IMR-90 (cell line): Measurements from ENCODE around the gene CHRNG. TPM values are rescaled to one million over a fixed set of nuclear protein-coding genes. Genes with fewer than 3 reads are reported as not detected.

Source experiments
- ATAC-seq: fragments of 200-7000 bp; cut with Tn5 transposase; 2 replicates; pipeline ENCODE4 v1.9.1; 2020; ENCODE audit warnings: low read depth, mild to moderate bottlenecking, moderate library complexity
- BruUV-seq: library from RNA; stranded (reverse); fragments of 400-500 nt; replicated peaks from 2 replicates; lab custom pipeline; 2021; lab: Mats Ljungman, UMichigan
- CTCF ChIA-PET: fragments of 300-600 bp; formaldehyde crosslinking; extraction: SDS; loops from one replicate; lab custom pipeline; 2021; ENCODE audit warnings: antibody characterized with exemption; lab: Yijun Ruan, JAX
- POLR2A ChIA-PET: fragments of 300-600 bp; sonication (Branson Sonifier 250); formaldehyde crosslinking; loops from one replicate; lab custom pipeline; 2022; ENCODE audit warnings: antibody characterized with exemption; ENCODE audit not compliant: unreplicated experiment; lab: Charles Lee
- DNase-seq: peaks from one replicate; pipeline ENCODE4 v3.0.0; 2013
- H2AFZ ChIP-seq: replicated peaks from 2 replicates; pipeline ENCODE3; 2013; ENCODE audit warnings: low read length, mild to moderate bottlenecking; ENCODE audit not compliant: poor library complexity
- H2AK5ac ChIP-seq: 2 replicates; pipeline ENCODE4 v1.6.1; 2013; ENCODE audit warnings: low read depth, low read length, inconsistent platforms
- H2AK9ac ChIP-seq: replicated peaks from 2 replicates; pipeline ENCODE3; 2013; ENCODE audit warnings: mild to moderate bottlenecking, low read depth, low read length, moderate library complexity; ENCODE audit not compliant: poor library complexity
- H2BK120ac ChIP-seq: 2 replicates; pipeline ENCODE4 v1.6.1; 2013; ENCODE audit warnings: low read depth, low read length, inconsistent platforms
- H2BK15ac ChIP-seq: 3 replicates; pipeline ENCODE4 v1.6.1; 2013; ENCODE audit warnings: low read depth, low read length, inconsistent platforms
- H2BK20ac ChIP-seq: 2 replicates; pipeline ENCODE4 v1.6.1; 2013; ENCODE audit warnings: low read depth, mild to moderate bottlenecking, inconsistent platforms, low read length, moderate library complexity
- H2BK5ac ChIP-seq: 2 replicates; pipeline ENCODE4 v1.6.1; 2013; ENCODE audit warnings: mild to moderate bottlenecking, low read depth, low read length, inconsistent platforms; ENCODE audit not compliant: poor library complexity, severe bottlenecking
- H3K14ac ChIP-seq: replicated peaks from 2 replicates; pipeline ENCODE4 v1.6.1; 2013; ENCODE audit warnings: low read depth, low read length, inconsistent platforms
- H3K18ac ChIP-seq: 2 replicates; pipeline ENCODE4 v1.6.1; 2013; ENCODE audit warnings: low read depth, low read length, control low read depth
- H3K23ac ChIP-seq: 2 replicates; pipeline ENCODE4 v1.6.1; 2013; ENCODE audit warnings: low read depth, low read length, inconsistent platforms
- H3K27ac ChIP-seq: 2 replicates; pipeline ENCODE4 v1.5.1; 2013; ENCODE audit warnings: mild to moderate bottlenecking, control low read depth, low read length; ENCODE audit not compliant: insufficient read depth
- H3K27me3 ChIP-seq: 2 replicates; pipeline ENCODE4 v1.6.1; 2013; ENCODE audit warnings: low read length; ENCODE audit not compliant: control insufficient read depth, insufficient read depth
- H3K36me3 ChIP-seq: 2 replicates; pipeline ENCODE4 v1.6.1; 2013; ENCODE audit warnings: low read length, mixed read lengths; ENCODE audit not compliant: control insufficient read depth, insufficient read depth
- H3K4ac ChIP-seq: 2 replicates; pipeline ENCODE4 v1.6.1; 2013; ENCODE audit warnings: low read depth, low read length, inconsistent platforms
- H3K4me1 ChIP-seq: 2 replicates; pipeline ENCODE4 v1.6.1; 2013; ENCODE audit warnings: low read length, mixed read lengths; ENCODE audit not compliant: control insufficient read depth, insufficient read depth
- H3K4me2 ChIP-seq: 2 replicates; pipeline ENCODE4 v1.6.1; 2013; ENCODE audit warnings: low read depth, mild to moderate bottlenecking, control low read depth, low read length, moderate library complexity
- H3K4me3 ChIP-seq: 2 replicates; pipeline ENCODE4 v1.5.1; 2013; ENCODE audit warnings: low read depth, mild to moderate bottlenecking, control low read depth, low read length, moderate library complexity; ENCODE audit not compliant: insufficient read depth
- H3K56ac ChIP-seq: 2 replicates; pipeline ENCODE4 v1.6.1; 2013; ENCODE audit warnings: low read length, inconsistent platforms; ENCODE audit not compliant: insufficient read depth; ENCODE audit errors: extremely low read depth
- H3K79me1 ChIP-seq, 2 experiments: 2 replicates each; pipeline ENCODE4 v1.6.1; 2013; ENCODE audit warnings: low read length in 2 of 2, inconsistent platforms in 1 of 2, low read depth in 1 of 2
- H3K9ac ChIP-seq: 2 replicates; pipeline ENCODE4 v1.6.1; 2013; ENCODE audit warnings: low read depth, low read length, control low read depth
- H3K9me1 ChIP-seq: 2 replicates; pipeline ENCODE4 v1.6.1; 2013; ENCODE audit warnings: low read length, inconsistent platforms; ENCODE audit not compliant: insufficient read depth
- H3K9me3 ChIP-seq: 2 replicates; pipeline ENCODE4 v1.6.1; 2013; ENCODE audit warnings: low read length; ENCODE audit not compliant: control insufficient read depth, insufficient read depth
- H4K20me1 ChIP-seq: 2 replicates; pipeline ENCODE4 v1.6.1; 2013; ENCODE audit warnings: low read length, inconsistent platforms; ENCODE audit not compliant: insufficient read depth
- H4K5ac ChIP-seq: 2 replicates; pipeline ENCODE4 v1.6.1; 2013; ENCODE audit warnings: mild to moderate bottlenecking, low read depth, low read length, control low read depth
- H4K8ac ChIP-seq, 2 experiments: 2 replicates each; pipeline ENCODE4 v1.6.1; 2013; ENCODE audit warnings: low read depth in 2 of 2, low read length in 2 of 2, control low read depth in 1 of 2, inconsistent platforms in 1 of 2
- H4K91ac ChIP-seq: 2 replicates; pipeline ENCODE4 v1.6.1; 2013; ENCODE audit warnings: low read depth, low read length, inconsistent platforms; ENCODE audit not compliant: insufficient read depth
- BHLHE40 ChIP-seq: fragments of 150-350 bp; IDR thresholded peaks from 2 replicates; pipeline ENCODE4 v1.6.1; 2016; ENCODE audit warnings: mild to moderate bottlenecking, low read depth, low read length
- CEBPB ChIP-seq: IDR thresholded peaks from 2 replicates; pipeline ENCODE4 v1.6.1; 2012; ENCODE audit warnings: low read depth, low read length, improper control_type of control experiment
- CHD1 ChIP-seq: IDR thresholded peaks from 2 replicates; pipeline ENCODE4 v1.6.1; 2012; ENCODE audit warnings: low read depth, low read length, improper control_type of control experiment
- CTCF ChIP-seq: conservative IDR thresholded peaks from 2 replicates; pipeline ENCODE4 v1.5.1; 2012; ENCODE audit warnings: mild to moderate bottlenecking, low read depth, low read length, improper control_type of control experiment
- FOS ChIP-seq: fragments of 150-350 bp; IDR thresholded peaks from 2 replicates; pipeline ENCODE4 v1.6.1; 2016; ENCODE audit warnings: low read depth, low read length
- MAFK ChIP-seq: IDR thresholded peaks from 2 replicates; pipeline ENCODE4 v1.6.1; 2012; ENCODE audit warnings: low read depth, low read length, improper control_type of control experiment
- MAZ ChIP-seq: IDR thresholded peaks from 2 replicates; pipeline ENCODE4 v1.6.1; 2012; ENCODE audit warnings: low read depth, mild to moderate bottlenecking, low read length, improper control_type of control experiment, moderate library complexity, borderline replicate concordance
- MXI1 ChIP-seq: IDR thresholded peaks from 2 replicates; pipeline ENCODE4 v1.6.1; 2012; ENCODE audit warnings: low read depth, mild to moderate bottlenecking, low read length, moderate library complexity, borderline replicate concordance
- NFE2L2 ChIP-seq: fragments of 150-350 bp; IDR thresholded peaks from 2 replicates; pipeline ENCODE4 v1.6.1; 2016; ENCODE audit warnings: low read depth, mild to moderate bottlenecking, low read length
- POLR2A ChIP-seq: IDR thresholded peaks from 2 replicates; pipeline ENCODE4 v1.6.1; 2012; ENCODE audit warnings: mild to moderate bottlenecking, low read depth, low read length
- RAD21 ChIP-seq: IDR thresholded peaks from 2 replicates; pipeline ENCODE4 v1.6.1; 2012; ENCODE audit warnings: low read length, improper control_type of control experiment
- WGBS, 2 experiments: methylation state at CpG; one replicate each; pipeline versions ENCODE4 v1.1.5 to v1.1.7; 2013; ENCODE audit warnings: missing lambda C conversion rate in 2 of 2; ENCODE audit not compliant: insufficient read length in 1 of 2; ENCODE audit errors: extremely low coverage in 2 of 2; 5-methylcytosine and 5-hydroxymethylcytosine counted together
- dilution Hi-C: fragments of 300-500 bp; cut with HindIII; formaldehyde crosslinking; loops from one replicate; pipeline ENCODE4 v1.14.3; 2018; ENCODE audit warnings: low sequenced_read_pairs; ENCODE audit not compliant: unreplicated experiment
- in situ Hi-C: fragments of 300-500 bp; cut with MboI; formaldehyde crosslinking; loops from 3 replicates; pipeline ENCODE4 v1.14.3; 2019; ENCODE audit warnings: low sequenced_read_pairs, inconsistent platforms, mixed read lengths
- intact Hi-C: fragments of 100-400 bp; cut with micrococcal nuclease; formaldehyde crosslinking; loops from 2 replicates; pipeline ENCODE4 v1.10.0; 2022
- polyA plus RNA-seq, 3 experiments: library from polyadenylated mRNA; depleted of rRNA; stranded (reverse); fragments of >200 nt; gene quantifications; 2 replicates each; pipeline ENCODE4 v1.2.3, GENCODE V29; 2012; ENCODE audit warnings: low replicate concordance in 1 of 3
- total RNA-seq: library from RNA; depleted of rRNA; stranded (reverse); fragments of >200 nt; gene quantifications from 2 replicates; pipeline ENCODE4 v1.2.3, GENCODE V29; 2012

CHRNG gene
- total and polyA plus RNA-seq, 2 of the 4 experiments (the other 2 are of a cell fraction): not detected

- H4K5ac ChIP-seq: no peak overlapping the region
- no peak overlapping the region for H2AK9ac ChIP-seq
- dilution Hi-C loops (no loop called here), in situ Hi-C loops (no loop called here), intact Hi-C loops (loop anchor here (10.0 kb wide), 1 partner anchor 601 kb away; no protein-coding TSS in a partner anchor)
- H4K8ac ChIP-seq: no peak overlapping the region
- 14% methylated on average over 4 of the region's 10 CpGs; no CpG with 5 or more reads in 1 of the 2 experiments for WGBS, 2 experiments
- H2BK20ac ChIP-seq: no peak overlapping the region
- ATAC-seq: no peak
- H3K27ac ChIP-seq: no peak overlapping the region
- H2AK5ac ChIP-seq: no peak overlapping the region
- H3K23ac ChIP-seq: no peak overlapping the region
- no TSS peak for BruUV-seq
- no peak overlapping the region for H2BK5ac ChIP-seq
- no peak overlapping the region for H2BK120ac ChIP-seq
- no peaks in the 10 kb centered on the region for H4K20me1 ChIP-seq
- no peaks in the 10 kb centered on the region for H3K9me1 ChIP-seq
- no peak overlapping the region for H3K4me2 ChIP-seq
- no peak overlapping the region for H3K14ac ChIP-seq
- H3K4me3 ChIP-seq: no peak overlapping the region
- TF ChIP-seq MAFK (no peak), CEBPB (no peak), POLR2A (no peak), FOS (no peak), MAZ (no peak), CHD1 (no peak), NFE2L2 (no peak), MXI1 (no peak), RAD21 (no peak), BHLHE40 (no peak), CTCF (no peak)
- H3K9ac ChIP-seq: no peak overlapping the region
- no peak overlapping the region for H4K91ac ChIP-seq
- CTCF ChIA-PET: interaction anchor here (0.5 kb wide), 1 partner anchor 618 kb away, joined by 3 read pairs; no protein-coding TSS in a partner anchor
- H3K9me3 ChIP-seq: no peaks in the 10 kb centered on the region
- H3K4me1 ChIP-seq: no peaks in the 10 kb centered on the region
- DNase-seq: no peak
- no peak overlapping the region for H2AFZ ChIP-seq
- H3K27me3 ChIP-seq: peaks cover 57% of the 10 kb centered on the region
- no peak overlapping the region for H2BK15ac ChIP-seq
- no peak overlapping the region for H3K56ac ChIP-seq
- POLR2A ChIA-PET: no interaction called here
- no peak overlapping the region for H3K4ac ChIP-seq
- H3K79me1 ChIP-seq: no peaks in the 10 kb centered on the region
- H3K36me3 ChIP-seq: no peaks in the 10 kb centered on the region
- no peak overlapping the region for H3K18ac ChIP-seq
Measured at GRCh38 chr2:232505856-232506255, 33.6 kb upstream of the CHRNG start.
